T-cell (primary cell): ENCODE measurements around the gene VKORC1. TPM values are rescaled to one million over a fixed set of nuclear protein-coding genes. Genes with fewer than 3 reads are reported as not detected.

Source experiments
- ATAC-seq, 4 experiments: fragments of 200-7000 bp in 3 of 4; fragments of 150-1000 bp in 1 of 4; cut with Tn5 transposase; replicated peaks in 1 of 4; 1 replicate in 3 of 4; 2 replicates in 1 of 4; pipeline ENCODE4 v1.10.0; 2021; ENCODE audit warnings: moderate library complexity in 3 of 4, mild to moderate bottlenecking in 2 of 4, moderate number of reproducible peaks in 1 of 4
- CTCF ChIA-PET, 2 donors: fragments of 300-600 bp; sonication (Branson Sonifier 250); formaldehyde crosslinking; loops; one replicate each; lab custom pipeline; 2022; ENCODE audit warnings: antibody characterized with exemption in 2 of 2; lab: Charles Lee
- POLR2A ChIA-PET, 2 donors: fragments of 300-600 bp; sonication (Branson Sonifier 250); formaldehyde crosslinking; loops; one replicate each; lab custom pipeline; 2022; ENCODE audit warnings: antibody characterized with exemption in 2 of 2; lab: Charles Lee
- DNase-seq, 35 experiments: peaks; one replicate each; pipeline versions ENCODE4 v3.0.0 to v3.0.0-alpha.2; 2013 to 2023
- H3K27ac ChIP-seq: one replicate; pipeline ENCODE4 v1.5.1; 2013; ENCODE audit warnings: low read length
- H3K27me3 ChIP-seq, 2 experiments: replicated peaks in 1 of 2; 1 replicate in 1 of 2; 2 replicates in 1 of 2; pipeline versions ENCODE4 v1.6.1 to v1.7.0; 2013; ENCODE audit warnings: low read length in 1 of 2, mixed read lengths in 1 of 2; ENCODE audit not compliant: control insufficient read depth in 2 of 2, insufficient read depth in 2 of 2; ENCODE audit errors: extremely low read depth in 1 of 2
- H3K36me3 ChIP-seq, 2 donors: 1 replicate in 1 of 2; 2 replicates in 1 of 2; pipeline versions ENCODE4 v1.6.1 to v1.7.0; 2013; ENCODE audit warnings: low read length in 1 of 2; ENCODE audit not compliant: control insufficient read depth in 2 of 2, insufficient read depth in 1 of 2; ENCODE audit errors: extremely low read depth in 1 of 2
- H3K4me1 ChIP-seq, 2 experiments: 1 replicate in 1 of 2; 2 replicates in 1 of 2; pipeline versions ENCODE4 v1.6.1 to v1.7.0; 2013; ENCODE audit warnings: low read length in 2 of 2, mixed read lengths in 1 of 2; ENCODE audit not compliant: insufficient read depth in 2 of 2, control insufficient read depth in 1 of 2; ENCODE audit errors: extremely low read depth in 1 of 2
- H3K4me3 ChIP-seq, 2 donors: 1 replicate in 1 of 2; 2 replicates in 1 of 2; pipeline versions ENCODE4 v1.5.1 to v1.7.0; 2013; ENCODE audit warnings: mild to moderate bottlenecking in 2 of 2, low read length in 1 of 2, moderate library complexity in 1 of 2; ENCODE audit not compliant: control insufficient read depth in 1 of 2; ENCODE audit errors: extremely low read depth in 1 of 2
- H3K9me3 ChIP-seq: 2 replicates; pipeline ENCODE4 v1.7.0; 2013
- H3K27ac Mint-ChIP-seq, 2 donors: one replicate each; pipeline ENCODE4 v1.8.0; 2020 to 2021; ENCODE audit warnings: mild to moderate bottlenecking in 2 of 2, mixed read lengths in 2 of 2
- H3K27me3 Mint-ChIP-seq, 2 donors: one replicate each; pipeline ENCODE4 v1.8.0; 2021 to 2022; ENCODE audit warnings: mixed read lengths in 2 of 2
- H3K36me3 Mint-ChIP-seq: one replicate; pipeline ENCODE4 v1.8.0; 2021; ENCODE audit warnings: mixed read lengths
- H3K4me1 Mint-ChIP-seq, 3 donors: one replicate each; pipeline ENCODE4 v1.8.0; 2020 to 2022; ENCODE audit warnings: mixed read lengths in 3 of 3, mild to moderate bottlenecking in 1 of 3
- H3K4me3 Mint-ChIP-seq, 3 donors: one replicate each; pipeline ENCODE4 v1.8.0; 2020 to 2022; ENCODE audit warnings: mild to moderate bottlenecking in 3 of 3, mixed read lengths in 3 of 3, moderate library complexity in 3 of 3
- H3K9me3 Mint-ChIP-seq, 3 donors: one replicate each; pipeline ENCODE4 v1.8.0; 2020 to 2022; ENCODE audit warnings: mixed read lengths in 3 of 3
- WGBS: methylation state at CpG from one replicate; pipeline ENCODE4 v1.1.5; 2013; ENCODE audit warnings: missing lambda C conversion rate; ENCODE audit not compliant: insufficient coverage; 5-methylcytosine and 5-hydroxymethylcytosine counted together
- total RNA-seq, 35 experiments: library from RNA in 6 of 35; stranded (reverse) in 6 of 35; fragments of 120-200 nt in 1 of 35; gene quantifications; one replicate each; pipeline versions ENCODE4 v1.2.1 to v1.2.4 and lab custom pipeline; 2013 to 2026

Gene VKORC1
- total RNA-seq, 5 donors from 2014 or later (not counting 1 experiment from before 2014, with no cell fraction given), result 31.8 to 66.4 (median 56.9) TPM

- Mint-ChIP-seq H3K27me3 (no peaks in the 10 kb centered on the region), H3K27ac (no peak overlapping the region), H3K4me1 (peaks cover 0 to 2% (median 0%) of the 10 kb centered on the region in 3 donors), H3K36me3 (peaks cover 6% of the 10 kb centered on the region), H3K9me3 (no peaks in the 10 kb centered on the region), H3K4me3 (no peak overlapping the region)
- ATAC-seq (no peak), DNase-seq (no peak)
- H3K27ac ChIP-seq, result no peak overlapping the region
- no peak overlapping the region for H3K4me3 ChIP-seq
- no peaks in the 10 kb centered on the region for H3K4me1 ChIP-seq
- WGBS, result no CpG with 5 or more reads among the region's 2 CpGs
- no peaks in the 10 kb centered on the region for H3K9me3 ChIP-seq
- ChIA-PET CTCF (no interaction called here), POLR2A (no interaction called here)
- H3K36me3 ChIP-seq, result no peaks in the 10 kb centered on the region
- no peaks in the 10 kb centered on the region for H3K27me3 ChIP-seq
These were observed 42.5 kb downstream of the VKORC1 start for GRCh38 chr16:31052114-31052513.

- Mint-ChIP-seq H3K27me3 (no peaks in the 10 kb centered on the region), H3K27ac (no peak overlapping the region), H3K4me3 (no peak overlapping the region), H3K9me3 (no peaks in the 10 kb centered on the region), H3K4me1 (peaks cover 0 to 2% (median 0%) of the 10 kb centered on the region in 3 donors), H3K36me3 (peaks cover 3% of the 10 kb centered on the region)
- DNase-seq, result no peak
- no peaks in the 10 kb centered on the region for H3K36me3 ChIP-seq
- no peak for ATAC-seq
- CTCF ChIA-PET, result interaction anchor here in 1 of 2 donors (0.6 kb wide), 1 partner anchor 13 kb away, joined by 3 read pairs; no protein-coding TSS in a partner anchor
- no peaks in the 10 kb centered on the region for H3K9me3 ChIP-seq
- POLR2A ChIA-PET, result interaction anchor here in 1 of 2 donors (0.6 kb wide), 1 partner anchor 705 kb away, joined by 11 read pairs; no protein-coding TSS in a partner anchor
- no peak overlapping the region for H3K4me3 ChIP-seq
- 92% methylated on average over 8 of the region's 10 CpGs for WGBS
- no peaks in the 10 kb centered on the region for H3K4me1 ChIP-seq
- H3K27ac ChIP-seq, result no peak overlapping the region
- H3K27me3 ChIP-seq, result no peaks in the 10 kb centered on the region
These were observed 44.1 kb downstream of the VKORC1 start for GRCh38 chr16:31050280-31051030.

GRCh38 chr16:31043898-31044481 lies 50.6 kb downstream of the VKORC1 start:
- H3K27ac Mint-ChIP-seq, result no peak overlapping the region
- no peak overlapping the region for H3K4me3 ChIP-seq
- no peaks in the 10 kb centered on the region for H3K27me3 Mint-ChIP-seq
- POLR2A ChIA-PET, result no interaction called here
- DNase-seq (no peak), ATAC-seq (no peak)
- H3K9me3 ChIP-seq, result no peaks in the 10 kb centered on the region
- H3K27me3 ChIP-seq, result no peaks in the 10 kb centered on the region
- H3K36me3 ChIP-seq, result peaks cover 5 to 27% of the 10 kb centered on the region in 2 donors
- H3K36me3 Mint-ChIP-seq, result peaks cover 11% of the 10 kb centered on the region
- CTCF ChIA-PET, result no interaction called here
- no peaks in the 10 kb centered on the region for H3K4me1 ChIP-seq
- H3K9me3 Mint-ChIP-seq, result no peaks in the 10 kb centered on the region
- no peak overlapping the region for H3K4me3 Mint-ChIP-seq
- H3K4me1 Mint-ChIP-seq, result no peaks in the 10 kb centered on the region
- no CpG with 5 or more reads among the region's 4 CpGs for WGBS
- no peak overlapping the region for H3K27ac ChIP-seq

- Histone ChIP-seq H3K27ac (no peak overlapping the region), H3K36me3 (peaks cover 6 to 33% of the 10 kb centered on the region in 2 donors), H3K9me3 (no peaks in the 10 kb centered on the region), H3K27me3 (no peaks in the 10 kb centered on the region), H3K4me1 (no peaks in the 10 kb centered on the region), H3K4me3 (no peak overlapping the region)
- ChIA-PET POLR2A (no interaction called here), CTCF (interaction anchor here in 1 of 2 donors (0.5 kb wide), 1 partner anchor 20 kb away, joined by 3 read pairs; no protein-coding TSS in a partner anchor)
- WGBS, result 91% methylated on average over 1 of the region's 1 CpG
- H3K27me3 Mint-ChIP-seq, result no peaks in the 10 kb centered on the region
- peaks cover 16% of the 10 kb centered on the region for H3K36me3 Mint-ChIP-seq
- no peak overlapping the region for H3K4me3 Mint-ChIP-seq
- no peaks in the 10 kb centered on the region for H3K4me1 Mint-ChIP-seq
- DNase-seq (no peak), ATAC-seq (no peak)
- no peaks in the 10 kb centered on the region for H3K9me3 Mint-ChIP-seq
- no peak overlapping the region for H3K27ac Mint-ChIP-seq
These were observed 51.2 kb downstream of the VKORC1 start for GRCh38 chr16:31043352-31043751.

- Histone ChIP-seq H3K4me3 (no peak overlapping the region), H3K4me1 (no peaks in the 10 kb centered on the region), H3K9me3 (no peaks in the 10 kb centered on the region), H3K36me3 (peaks cover 10 to 38% of the 10 kb centered on the region in 2 donors), H3K27ac (no peak overlapping the region), H3K27me3 (no peaks in the 10 kb centered on the region)
- Mint-ChIP-seq H3K4me1 (no peaks in the 10 kb centered on the region), H3K36me3 (peaks cover 16% of the 10 kb centered on the region), H3K4me3 (no peak overlapping the region), H3K9me3 (no peaks in the 10 kb centered on the region), H3K27ac (no peak overlapping the region), H3K27me3 (no peaks in the 10 kb centered on the region)
- ATAC-seq (no peak), DNase-seq (no peak)
- POLR2A ChIA-PET, result interaction anchor here in 1 of 2 donors (0.6 kb wide), 1 partner anchor 271 kb away, joined by 3 read pairs; no protein-coding TSS in a partner anchor
- 97% methylated on average over 9 of the region's 10 CpGs for WGBS
- CTCF ChIA-PET, result interaction anchor here in 1 of 2 donors (0.5 kb wide), 1 partner anchor 19 kb away, joined by 3 read pairs; no protein-coding TSS in a partner anchor
These were observed 51.7 kb downstream of the VKORC1 start for GRCh38 chr16:31042866-31043265.
